GM21529 (cell line): ENCODE results near the gene KCNC3.

ENCODE experiments used
- ATAC-seq: cut with Tn5 transposase; IDR thresholded peaks from one replicate; pipeline ENCODE4 v1.9.1; 2021; ENCODE audit not compliant: unreplicated experiment

KCNC3 gene

GRCh38 chr19:50329146-50329925 is at the start of gene KCNC3:
KCNC3 (minus strand) TSS chr19:50329377; CDS start chr19:50329082, 295 bp downstream.
- peak; percentile 53 for ATAC-seq

- no peak for ATAC-seq
Measured at GRCh38 chr19:50378863-50379236, 49.7 kb upstream of the KCNC3 start.

- no peak for ATAC-seq
Measured at GRCh38 chr19:50378169-50378862, 49.1 kb upstream of the KCNC3 start.

- ATAC-seq, result no peak
Measured at GRCh38 chr19:50377517-50377916, 48.3 kb upstream of the KCNC3 start.

GRCh38 chr19:50377051-50377461 is 47.9 kb upstream of the KCNC3 start:
- ATAC-seq, result no peak

GRCh38 chr19:50376166-50377050 is 47.2 kb upstream of the KCNC3 start, which contains the start of gene NR1H2:
NR1H2 (plus strand) TSS chr19:50376457; CDS start chr19:50377606, 1,149 bp downstream.
- ATAC-seq, result peak; percentile 84

- ATAC-seq, result no peak
Measured at GRCh38 chr19:50371914-50372475, 42.8 kb upstream of the KCNC3 start.

GRCh38 chr19:50368649-50369570 is 39.7 kb upstream of the KCNC3 start:
- peak; percentile 57 for ATAC-seq

GRCh38 chr19:50365434-50366306 is 36.5 kb upstream of the KCNC3 start, which contains the start of gene NAPSA:
NAPSA (minus strand) TSS chr19:50365639; CDS start chr19:50365621, 18 bp downstream.
- ATAC-seq, result no peak

- ATAC-seq, result no peak
Measured at GRCh38 chr19:50362656-50363424, 33.7 kb upstream of the KCNC3 start.

GRCh38 chr19:50362030-50362412 is 32.8 kb upstream of the KCNC3 start:
- ATAC-seq, result no peak

- no peak for ATAC-seq
Measured at GRCh38 chr19:50361290-50362029, 32.3 kb upstream of the KCNC3 start.

GRCh38 chr19:50359328-50359818 is 30.2 kb upstream of the KCNC3 start:
- no peak for ATAC-seq

- ATAC-seq, result no peak
Measured at GRCh38 chr19:50358483-50359327, 29.5 kb upstream of the KCNC3 start.

- peak; percentile 55 for ATAC-seq
Measured at GRCh38 chr19:50357178-50358100, 28.3 kb upstream of the KCNC3 start.
